Uterus (tissue), 2 donors: ENCODE results near the gene UXS1.

Experiments used
- CTCF ChIP-seq, 4 experiments: fragments of 200-600 bp in 2 of 4; fragments of 450-650 bp in 2 of 4; sonication (generic) in 2 of 4; IDR thresholded peaks; one replicate each; pipeline ENCODE4 v1.5.1; 2016 to 2019; ENCODE audit warnings: antibody characterized with exemption in 4 of 4, mild to moderate bottlenecking in 2 of 4, moderate library complexity in 1 of 4
- POLR2A ChIP-seq, 2 donors: fragments of 450-650 bp; IDR thresholded peaks; one replicate each; pipeline ENCODE4 v1.6.1; 2016; ENCODE audit warnings: antibody characterized with exemption in 2 of 2, mild to moderate bottlenecking in 1 of 2, moderate library complexity in 1 of 2

DNA sequence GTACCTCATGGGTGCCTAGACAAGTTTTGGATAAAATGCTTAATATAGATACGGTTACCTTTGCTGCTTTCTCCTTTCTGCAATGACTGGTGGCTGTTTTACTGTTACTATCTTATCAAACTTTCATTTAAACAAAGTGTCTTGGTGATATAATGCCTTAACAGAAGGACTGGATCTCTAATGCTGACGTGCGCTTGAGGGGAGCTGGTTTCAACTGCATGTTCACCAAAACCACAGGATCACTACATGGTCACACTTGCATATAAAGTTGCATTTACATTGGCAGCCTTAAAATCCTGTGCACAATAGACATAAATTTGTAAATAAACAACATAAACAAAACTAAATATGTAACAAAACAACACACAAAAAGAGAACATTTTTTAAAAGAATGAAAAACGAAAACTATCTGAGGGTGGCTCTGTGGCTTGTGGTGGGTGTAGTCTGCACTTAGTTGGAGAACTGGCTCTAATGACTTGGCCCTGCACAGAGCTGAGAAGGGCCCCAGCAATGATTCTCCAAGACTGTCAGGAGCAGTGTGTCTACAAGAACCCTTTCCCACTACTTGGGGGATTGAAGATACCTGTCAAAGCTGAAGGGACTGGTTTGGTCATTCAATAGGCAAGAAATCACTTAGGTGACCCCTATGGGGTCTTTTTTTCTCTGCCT lies 135.5 kb downstream of the UXS1 start:
- no peak for TF ChIP-seq CTCF (IDR thresholded peaks at IDR 0.05)
- TF ChIP-seq POLR2A (IDR thresholded peaks at IDR 0.05) = no peak
